ENCODE measurements around the gene PPP1R12B. TPM values are rescaled to one million over a fixed set of nuclear protein-coding genes. Genes with fewer than 3 reads are reported as not detected.
"Not testable (repeated sequence)": the region's sequence is repeated elsewhere in the genome, so short reads cannot be mapped to it uniquely, and the experiment has no call there.

The PPP1R12B gene
- total RNA-seq, 1 donor = 26.8 TPM

DNA sequence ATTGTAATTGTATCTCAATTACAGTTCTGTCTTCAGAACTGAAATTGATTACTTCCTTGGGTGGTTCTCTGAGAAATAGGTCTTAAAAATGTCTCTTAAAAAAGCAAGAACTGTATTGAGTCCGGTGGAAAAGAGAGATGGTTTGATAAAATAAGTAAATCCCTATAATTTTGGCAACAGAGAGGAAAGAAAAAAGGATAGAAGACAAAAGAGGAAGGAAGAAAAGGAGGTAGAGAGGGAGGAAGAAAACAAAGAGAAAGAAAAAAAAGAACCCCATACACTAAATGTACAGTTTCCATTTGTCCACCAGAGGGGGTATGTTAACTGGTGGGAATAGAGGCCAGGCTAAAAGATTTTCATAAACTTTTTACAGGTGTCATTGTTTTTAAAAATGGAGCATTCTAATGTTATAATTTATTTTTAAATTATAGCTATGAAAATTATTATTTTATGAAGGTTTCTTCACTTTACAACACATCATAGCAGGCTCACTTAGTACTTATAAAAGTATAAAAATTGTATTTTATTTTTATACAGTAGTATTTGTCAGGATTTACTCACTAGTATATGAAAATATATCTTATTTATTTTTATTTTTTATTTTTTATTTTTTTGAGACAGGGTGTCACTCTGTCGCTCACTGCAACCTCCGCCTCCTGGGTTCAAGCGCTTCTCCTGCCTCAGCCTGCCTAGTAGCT, 4.7 kb upstream of the PPP1R12B start:
- TF ChIP-seq CTCF (IDR thresholded peaks at IDR 0.05; ENCODE audit: insufficient read depth, low read length) = peak; percentile 78
- peak; percentile 67 for DNase-seq (ENCODE audit: low read depth)
- H3K4me3 ChIP-seq (ENCODE audit: low read depth, low read length) = no peak overlapping the region

DNA sequence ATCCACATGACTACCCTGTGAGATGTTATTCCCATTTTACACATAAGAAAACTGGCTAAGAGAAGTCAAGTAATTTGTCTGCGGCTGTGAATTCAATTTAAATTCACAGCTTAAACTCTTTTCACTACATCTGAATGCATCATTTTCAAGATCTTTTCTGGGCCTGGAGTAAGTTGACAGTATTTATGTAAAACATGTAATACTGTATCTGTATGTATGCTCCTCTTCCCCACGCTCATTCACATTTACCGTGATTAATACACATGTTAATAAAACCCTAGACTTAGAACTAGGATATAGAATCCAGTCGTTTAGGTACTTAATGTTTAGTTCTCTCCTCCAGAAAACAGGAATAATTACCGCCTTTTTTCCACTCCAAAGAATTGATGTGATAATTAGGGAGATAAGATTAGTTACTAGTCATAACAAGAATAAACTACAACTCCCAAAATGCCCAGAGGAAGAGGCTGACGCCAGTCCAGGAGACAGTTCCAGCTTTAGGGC, 442 bp upstream of the PPP1R12B start:
- no peak overlapping the region for H3K4me3 ChIP-seq (ENCODE audit: low read depth, low read length)
- no peak for DNase-seq (ENCODE audit: low read depth)
- no peak for TF ChIP-seq CTCF (IDR thresholded peaks at IDR 0.05; ENCODE audit: insufficient read depth, low read length)

DNA sequence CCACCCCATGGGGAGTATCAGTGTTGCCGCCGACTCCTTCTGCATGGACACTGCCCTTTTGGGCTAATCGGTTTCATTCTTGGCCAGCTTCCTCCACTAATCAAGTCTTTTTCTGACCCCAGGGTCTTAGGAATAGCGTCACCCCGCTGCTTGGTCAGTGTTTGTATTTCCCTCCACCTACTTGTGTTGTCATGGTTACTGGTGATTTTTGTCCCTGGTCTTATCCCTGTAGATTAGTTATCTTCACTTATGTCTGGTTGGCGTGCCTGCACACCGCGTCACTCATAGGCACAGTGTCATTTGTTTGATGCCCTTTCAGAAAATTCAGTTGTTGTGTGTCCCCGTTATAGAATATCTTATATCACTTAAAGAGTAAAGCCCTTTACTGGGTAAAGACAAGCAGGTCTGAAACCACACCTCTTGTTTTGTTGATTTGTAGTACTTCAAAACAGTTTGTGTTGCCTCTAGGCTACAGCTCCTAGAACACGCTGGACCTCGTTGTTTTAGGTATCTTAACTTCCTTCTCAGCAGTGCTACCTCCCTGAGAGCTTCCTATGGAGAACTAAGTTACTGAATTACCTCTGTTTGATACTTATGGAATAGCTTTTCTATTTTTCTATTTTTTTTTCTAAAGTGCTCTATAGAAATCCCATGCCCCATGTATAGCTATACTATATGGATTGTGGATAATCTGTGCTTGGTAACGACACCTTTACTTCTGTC, 868 bp downstream of the PPP1R12B start:
- TF ChIP-seq CTCF (IDR thresholded peaks at IDR 0.05; ENCODE audit: insufficient read depth, low read length) = no peak
- H3K4me3 ChIP-seq (ENCODE audit: low read depth, low read length) = peak overlapping the region; percentile 99
- DNase-seq (ENCODE audit: low read depth) = peak; percentile 76

DNA sequence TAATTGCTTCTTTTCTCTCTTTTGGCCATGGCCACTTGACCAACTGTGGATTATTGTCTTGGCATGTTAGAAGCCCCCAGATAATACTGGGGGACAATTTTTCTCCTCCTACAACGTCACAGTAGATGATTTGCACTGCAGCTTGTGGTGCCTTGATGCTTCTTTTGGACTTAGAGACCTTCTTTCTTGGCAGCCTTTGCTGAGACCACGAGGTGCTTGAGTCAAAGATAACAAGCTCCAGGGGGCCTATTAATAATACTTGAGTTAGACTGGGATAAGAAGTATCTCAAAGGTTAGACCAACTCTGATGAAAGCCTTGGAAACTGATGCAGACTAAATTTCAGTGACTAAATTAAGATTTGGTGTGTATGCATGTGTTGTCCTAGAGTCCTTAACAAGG, 3.2 kb downstream of the PPP1R12B start:
- H3K4me3 ChIP-seq (ENCODE audit: low read depth, low read length) = no peak overlapping the region
- DNase-seq (ENCODE audit: low read depth) = peak; percentile 79
- TF ChIP-seq CTCF (IDR thresholded peaks at IDR 0.05; ENCODE audit: insufficient read depth, low read length) = no peak

GRCh38 chr1:202352583-202353197, 4.2 kb downstream of the PPP1R12B start:
- H3K4me3 ChIP-seq (ENCODE audit: low read depth, low read length); DNase-seq (ENCODE audit: low read depth): not testable (repeated sequence)

GRCh38 chr1:202355944-202356553, 7.5 kb downstream of the PPP1R12B start:
- DNase-seq (ENCODE audit: low read depth) = no peak
- TF ChIP-seq CTCF (IDR thresholded peaks at IDR 0.05; ENCODE audit: insufficient read depth, low read length) = no peak

GRCh38 chr1:202357506-202357905, 9.0 kb downstream of the PPP1R12B start:
- no peak overlapping the region for H3K4me3 ChIP-seq (ENCODE audit: low read depth, low read length)
- DNase-seq (ENCODE audit: low read depth) = no peak
- TF ChIP-seq CTCF (IDR thresholded peaks at IDR 0.05; ENCODE audit: insufficient read depth, low read length) = no peak

More at GRCh38 chr1:202355944-202356553, 7.5 kb downstream of the PPP1R12B start:
- no peak overlapping the region for H3K4me3 ChIP-seq (ENCODE audit: low read depth, low read length)

Data from fibroblast of the aortic adventitia (primary cell).